A549 (cell line): ENCODE measurements around the gene FAM3C.

ENCODE experiments used
- CTCF ChIP-seq: fragments of >200 bp; sonication (Bioruptor Twin); formaldehyde crosslinking; IDR thresholded peaks from 3 replicates; pipeline ENCODE4 v1.5.1; 2016
- KDM1A ChIP-seq: fragments of 200-600 bp; sonication (generic); IDR thresholded peaks from 2 replicates; pipeline ENCODE4 v1.6.1; 2016; ENCODE audit warnings: low read depth, mild to moderate bottlenecking
- MAZ ChIP-seq: fragments of 150-350 bp; IDR thresholded peaks from 2 replicates; pipeline ENCODE4 v1.6.1; 2014; ENCODE audit warnings: antibody characterized with exemption, low read depth, low read length, borderline replicate concordance
- POLR2AphosphoS2 ChIP-seq: conservative IDR thresholded peaks from 2 replicates; pipeline ENCODE4 v1.6.1; 2012; ENCODE audit warnings: low read length, improper control_type of control experiment, inconsistent platforms
- REST ChIP-seq: fragments of 200-600 bp; sonication (generic); IDR thresholded peaks from 2 replicates; pipeline ENCODE4 v1.6.1; 2016; ENCODE audit warnings: antibody characterized with exemption, mild to moderate bottlenecking, moderate library complexity
- ZNF302 ChIP-seq: fragments of 250-450 bp; sonication (Bioruptor Pico); IDR thresholded peaks from 2 replicates; pipeline ENCODE4 v1.9.0; 2021; ENCODE audit warnings: inconsistent platforms, mild to moderate bottlenecking, moderate library complexity

DNA sequence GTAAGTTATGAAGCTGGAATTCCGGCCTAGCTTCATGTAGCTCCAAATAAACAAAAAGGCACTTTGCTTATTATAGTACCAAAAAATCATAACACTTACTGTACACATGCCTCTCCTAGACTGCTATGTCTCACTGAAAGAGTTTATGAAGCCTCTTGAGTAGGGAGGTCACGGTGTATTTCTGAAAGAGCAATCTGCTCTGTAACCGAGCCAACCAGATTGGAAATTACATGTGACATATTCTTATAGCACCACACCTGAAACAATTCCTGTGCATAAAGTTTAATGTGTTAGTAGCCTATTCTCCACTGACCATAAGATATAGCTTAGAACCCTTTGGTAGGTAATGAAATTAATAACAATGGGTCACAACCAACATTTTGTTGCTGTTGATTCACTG is 1.3 kb upstream of the FAM3C start:
- TF ChIP-seq ZNF302 (CRISPR knock-in tag) (no peak), MAZ (no peak), REST (no peak), KDM1A (no peak), CTCF (no peak), POLR2AphosphoS2 (no peak)
